ENCODE data around the gene IGSF9B.
A peak's percentile ranks its signal among the peaks of the same experiment; 100 is the strongest.
"Not testable (repeated sequence)": the region's sequence is repeated elsewhere in the genome, so short reads cannot be mapped to it uniquely, and the experiment has no call there.

Gene IGSF9B

GRCh38 chr11:133956650-133957633, at the start of gene IGSF9B:
IGSF9B (minus strand) TSS chr11:133956968; CDS start chr11:133956754, 214 bp downstream.
- DNase-seq, result peak; percentile 95

GRCh38 chr11:134004496-134005172, 47.9 kb upstream of the IGSF9B start:
- no peak for DNase-seq

- DNase-seq, result no peak
These were observed 47.2 kb upstream of the IGSF9B start for GRCh38 chr11:134003792-134004495.

- DNase-seq, result not testable (repeated sequence)
These were observed 46.1 kb upstream of the IGSF9B start for GRCh38 chr11:134002819-134003218.

GRCh38 chr11:134002338-134002737, 45.6 kb upstream of the IGSF9B start:
- DNase-seq, result not testable (repeated sequence)

- DNase-seq, result no peak
These were observed 44.8 kb upstream of the IGSF9B start for GRCh38 chr11:134001596-134001995.

GRCh38 chr11:134001088-134001487, 44.3 kb upstream of the IGSF9B start:
- DNase-seq, result no peak

GRCh38 chr11:133999355-133999754, 42.6 kb upstream of the IGSF9B start:
- DNase-seq, result no peak

GRCh38 chr11:133997554-133997953, 40.8 kb upstream of the IGSF9B start:
- DNase-seq, result no peak

- no peak for DNase-seq
These were observed 39.9 kb upstream of the IGSF9B start for GRCh38 chr11:133996671-133997070.

- DNase-seq, result no peak
These were observed 38.3 kb upstream of the IGSF9B start for GRCh38 chr11:133995066-133995465.

GRCh38 chr11:133993921-133994320, 37.2 kb upstream of the IGSF9B start:
- DNase-seq, result no peak

GRCh38 chr11:133993107-133993506, 36.3 kb upstream of the IGSF9B start:
- no peak for DNase-seq

- no peak for DNase-seq
These were observed 35.4 kb upstream of the IGSF9B start for GRCh38 chr11:133992121-133992520.

GRCh38 chr11:133991101-133991500, 34.3 kb upstream of the IGSF9B start:
- no peak for DNase-seq

GRCh38 chr11:133990501-133990900, 33.7 kb upstream of the IGSF9B start:
- DNase-seq, result no peak

- no peak for DNase-seq
These were observed 32.1 kb upstream of the IGSF9B start for GRCh38 chr11:133988686-133989410.

- DNase-seq, result no peak
These were observed 30.4 kb upstream of the IGSF9B start for GRCh38 chr11:133987171-133987570.

GRCh38 chr11:133985981-133986944, 29.5 kb upstream of the IGSF9B start:
- DNase-seq, result no peak

GRCh38 chr11:133984828-133985227, 28.1 kb upstream of the IGSF9B start:
- no peak for DNase-seq

GRCh38 chr11:133983660-133984316, 27.0 kb upstream of the IGSF9B start:
- no peak for DNase-seq
